Panc1 (cell line): ENCODE results near the gene POLD2. TPM values are rescaled to one million over a fixed set of nuclear protein-coding genes. Genes with fewer than 3 reads are reported as not detected.

Experiments used
- ATAC-seq: fragments of 200-7000 bp; cut with Tn5 transposase; 2 replicates; pipeline ENCODE4 v1.9.1; 2020; ENCODE audit warnings: mild to moderate bottlenecking, moderate library complexity
- BruUV-seq: library from RNA; stranded (reverse); fragments of 400-500 nt; replicated peaks from 2 replicates; lab custom pipeline; 2021; lab: Mats Ljungman, UMichigan
- CTCF ChIA-PET: fragments of 300-600 bp; sonication (Branson Sonifier 250); formaldehyde crosslinking; loops from one replicate; lab custom pipeline; 2022; ENCODE audit warnings: antibody characterized with exemption; lab: Charles Lee
- POLR2A ChIA-PET: fragments of 300-600 bp; sonication (Branson Sonifier 250); formaldehyde crosslinking; loops from one replicate; lab custom pipeline; 2022; ENCODE audit warnings: antibody characterized with exemption; lab: Charles Lee
- DNase-seq: peaks from one replicate; pipeline ENCODE4 v3.0.0-alpha.2; 2010; ENCODE audit warnings: low read depth, low spot score
- H3K27ac ChIP-seq: 2 replicates; pipeline ENCODE4 v1.5.1; 2011; ENCODE audit warnings: mild to moderate bottlenecking, low read length, inconsistent platforms
- H3K27me3 ChIP-seq: fragments of 200-500 bp; sonication (Bioruptor generic); 2 replicates; pipeline ENCODE4 v1.6.0; 2014; ENCODE audit warnings: low read length, inconsistent platforms; ENCODE audit not compliant: control insufficient read depth, insufficient read depth
- H3K36me3 ChIP-seq: fragments of 200-500 bp; sonication (Bioruptor generic); 2 replicates; pipeline ENCODE4 v1.5.1; 2014; ENCODE audit warnings: inconsistent platforms, mild to moderate bottlenecking, low read length, moderate library complexity; ENCODE audit not compliant: control insufficient read depth, insufficient read depth
- H3K4me1 ChIP-seq: 2 replicates; pipeline ENCODE4 v1.5.1; 2011; ENCODE audit warnings: inconsistent platforms, mild to moderate bottlenecking, low read length, moderate library complexity; ENCODE audit not compliant: control insufficient read depth, insufficient read depth
- H3K4me3 ChIP-seq, 2 experiments: 2 replicates each; pipeline ENCODE4 v1.5.1; 2011 to 2012; ENCODE audit warnings: low read depth in 2 of 2, low read length in 2 of 2, mild to moderate bottlenecking in 2 of 2, inconsistent platforms in 1 of 2, moderate library complexity in 1 of 2
- H3K9me3 ChIP-seq: fragments of 200-500 bp; sonication (Bioruptor generic); 2 replicates; pipeline ENCODE4 v1.5.1; 2014; ENCODE audit warnings: low read depth, mild to moderate bottlenecking, inconsistent platforms, low read length, moderate library complexity; ENCODE audit not compliant: control insufficient read depth, insufficient read depth
- POLR2AphosphoS5 ChIP-seq: IDR thresholded peaks from 2 replicates; pipeline ENCODE4 v1.6.1; 2012; ENCODE audit warnings: mild to moderate bottlenecking, low read depth, low read length, moderate library complexity
- REST ChIP-seq, 2 experiments: IDR thresholded peaks; 2 replicates each; pipeline ENCODE4 v1.6.1; 2011 to 2012; ENCODE audit warnings: low read depth in 2 of 2, control low read depth in 1 of 2, low read length in 1 of 2, mild to moderate bottlenecking in 1 of 2, moderate library complexity in 1 of 2; ENCODE audit not compliant: insufficient read depth in 1 of 2
- SIN3A ChIP-seq: IDR thresholded peaks from 2 replicates; pipeline ENCODE4 v1.6.1; 2012; ENCODE audit warnings: low read depth, mild to moderate bottlenecking, low read length, moderate library complexity, borderline replicate concordance; ENCODE audit not compliant: insufficient read depth
- TCF7L2 ChIP-seq: IDR thresholded peaks from 2 replicates; pipeline ENCODE4 v1.6.1; 2011; ENCODE audit warnings: mild to moderate bottlenecking, low read depth, low read length, inconsistent platforms
- in situ Hi-C: cut with HindIII; loops from 2 replicates; pipeline ENCODE4 v1.10.0; 2016; ENCODE audit warnings: low sequenced_read_pairs, low pct_unique_long_range_greater_than_20kb
- intact Hi-C: fragments of 100-400 bp; cut with micrococcal nuclease; formaldehyde crosslinking; loops from one replicate; pipeline ENCODE4 v1.10.0; 2022; ENCODE audit not compliant: unreplicated experiment
- total RNA-seq: library from RNA; stranded (reverse); gene quantifications from one replicate; pipeline ENCODE4 v1.2.1, GENCODE V29; 2021; ENCODE audit not compliant: unreplicated experiment
- TF ChIP-seq, protein P1 (sequence below): fragments of 450-650 bp; IDR thresholded peaks from 2 replicates; pipeline ENCODE4 v1.5.1; 2017; ENCODE audit warnings: mild to moderate bottlenecking

The POLD2 gene
- total RNA-seq, 1 experiment from 2014 or later = 195 TPM

GRCh38 chr7:44138698-44139097 lies 15.3 kb upstream of the POLD2 start:
- H3K4me3 ChIP-seq = no peak overlapping the region
- no peaks in the 10 kb centered on the region for H3K4me1 ChIP-seq
- POLR2A ChIA-PET = no interaction called here
- no peak for DNase-seq
- no peak for ATAC-seq
- CTCF ChIA-PET = no interaction called here
- H3K27ac ChIP-seq = no peak overlapping the region
- no peaks in the 10 kb centered on the region for H3K36me3 ChIP-seq
- intact Hi-C loops (no loop called here), in situ Hi-C loops (no loop called here)
- TF ChIP-seq POLR2AphosphoS5 = no peak
- no peak for TF ChIP-seq SIN3A
- TF ChIP-seq REST (IDR thresholded peaks at IDR 0.05; ENCODE audit: insufficient read depth in 1 of 2, low read depth in 2 of 2, low read length in 1 of 2) = no peak
- TF ChIP-seq TCF7L2 = no peak
- TF ChIP-seq, protein P1, sequence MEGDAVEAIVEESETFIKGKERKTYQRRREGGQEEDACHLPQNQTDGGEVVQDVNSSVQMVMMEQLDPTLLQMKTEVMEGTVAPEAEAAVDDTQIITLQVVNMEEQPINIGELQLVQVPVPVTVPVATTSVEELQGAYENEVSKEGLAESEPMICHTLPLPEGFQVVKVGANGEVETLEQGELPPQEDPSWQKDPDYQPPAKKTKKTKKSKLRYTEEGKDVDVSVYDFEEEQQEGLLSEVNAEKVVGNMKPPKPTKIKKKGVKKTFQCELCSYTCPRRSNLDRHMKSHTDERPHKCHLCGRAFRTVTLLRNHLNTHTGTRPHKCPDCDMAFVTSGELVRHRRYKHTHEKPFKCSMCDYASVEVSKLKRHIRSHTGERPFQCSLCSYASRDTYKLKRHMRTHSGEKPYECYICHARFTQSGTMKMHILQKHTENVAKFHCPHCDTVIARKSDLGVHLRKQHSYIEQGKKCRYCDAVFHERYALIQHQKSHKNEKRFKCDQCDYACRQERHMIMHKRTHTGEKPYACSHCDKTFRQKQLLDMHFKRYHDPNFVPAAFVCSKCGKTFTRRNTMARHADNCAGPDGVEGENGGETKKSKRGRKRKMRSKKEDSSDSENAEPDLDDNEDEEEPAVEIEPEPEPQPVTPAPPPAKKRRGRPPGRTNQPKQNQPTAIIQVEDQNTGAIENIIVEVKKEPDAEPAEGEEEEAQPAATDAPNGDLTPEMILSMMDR = no peak
- no TSS peak for BruUV-seq
- H3K9me3 ChIP-seq = no peaks in the 10 kb centered on the region
- H3K27me3 ChIP-seq = no peaks in the 10 kb centered on the region

DNA sequence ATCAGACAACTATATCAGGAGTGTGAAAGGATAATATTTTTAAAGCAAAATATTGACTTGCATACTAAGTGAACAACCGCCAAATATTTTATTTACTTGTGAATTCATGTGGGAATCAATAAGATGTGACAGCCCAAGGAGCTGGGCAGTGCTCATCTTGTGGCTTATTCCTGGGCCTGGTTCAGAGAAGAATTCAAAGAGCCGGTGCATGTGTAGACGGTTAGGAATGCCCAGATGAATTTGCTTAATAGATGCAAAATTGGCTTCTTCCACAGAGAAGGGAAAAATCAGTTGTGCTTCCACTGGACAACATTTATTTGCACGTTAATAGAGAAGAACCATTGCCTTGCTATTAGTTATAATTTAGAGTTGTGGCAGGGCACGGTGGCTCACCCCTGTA lies 13.4 kb upstream of the POLD2 start:
- H3K36me3 ChIP-seq = no peaks in the 10 kb centered on the region
- TF ChIP-seq REST (IDR thresholded peaks at IDR 0.05; ENCODE audit: insufficient read depth in 1 of 2, low read depth in 2 of 2, low read length in 1 of 2) (no peak), POLR2AphosphoS5 (no peak), SIN3A (no peak), TCF7L2 (no peak)
- TF ChIP-seq, protein P1 = no peak
- H3K4me3 ChIP-seq = no peak overlapping the region
- no TSS peak for BruUV-seq
- no peak for DNase-seq
- no peaks in the 10 kb centered on the region for H3K27me3 ChIP-seq
- no peaks in the 10 kb centered on the region for H3K9me3 ChIP-seq
- ATAC-seq = no peak
- ChIA-PET POLR2A (interaction anchor here (0.6 kb wide), 1 partner anchor 748 kb away, joined by 3 read pairs; the partner anchor contains the start of gene PURB), CTCF (no interaction called here)
- peaks cover 7% of the 10 kb centered on the region for H3K4me1 ChIP-seq
- intact Hi-C loops = no loop called here
- in situ Hi-C loops = no loop called here
- no peak overlapping the region for H3K27ac ChIP-seq
